Endodermal cell (in vitro differentiated cells): ENCODE measurements around the gene DOCK10. TPM values are rescaled to one million over a fixed set of nuclear protein-coding genes. Genes with fewer than 3 reads are reported as not detected.

Source experiments
- DNase-seq: peaks from one replicate; pipeline ENCODE4 v3.0.0-alpha.2; 2017
- H3K27ac ChIP-seq: 2 replicates; pipeline ENCODE4 v1.5.1; 2013; ENCODE audit warnings: mild to moderate bottlenecking, low read depth, low read length, moderate library complexity
- H3K27me3 ChIP-seq: 2 replicates; pipeline ENCODE4 v1.6.1; 2013; ENCODE audit warnings: mild to moderate bottlenecking, low read length, moderate library complexity; ENCODE audit not compliant: insufficient read depth, control insufficient read depth, poor library complexity, severe bottlenecking
- H3K36me3 ChIP-seq: 2 replicates; pipeline ENCODE4 v1.7.0; 2013; ENCODE audit warnings: mild to moderate bottlenecking, low read length, moderate library complexity; ENCODE audit not compliant: control insufficient read depth, insufficient read depth
- H3K4me1 ChIP-seq: one replicate; pipeline ENCODE4 v1.7.0; 2013; ENCODE audit warnings: low read length; ENCODE audit not compliant: control insufficient read depth, insufficient read depth
- H3K4me3 ChIP-seq: 2 replicates; pipeline ENCODE4 v1.5.1; 2013; ENCODE audit warnings: mild to moderate bottlenecking, low read length, moderate library complexity
- H3K9ac ChIP-seq: 2 replicates; pipeline ENCODE4 v1.6.1; 2013; ENCODE audit warnings: mild to moderate bottlenecking, low read length, moderate library complexity; ENCODE audit not compliant: poor library complexity, severe bottlenecking; ENCODE audit errors: extremely low read depth
- H3K9me3 ChIP-seq: 2 replicates; pipeline ENCODE4 v1.6.1; 2013; ENCODE audit warnings: mild to moderate bottlenecking, low read length, moderate library complexity; ENCODE audit not compliant: control insufficient read depth
- H3K27ac Mint-ChIP-seq: 2 replicates; pipeline ENCODE4 v1.8.0; 2020; ENCODE audit warnings: mixed read lengths
- H3K27me3 Mint-ChIP-seq: 2 replicates; pipeline ENCODE4 v1.8.0; 2021; ENCODE audit warnings: mild to moderate bottlenecking, mixed read lengths; ENCODE audit not compliant: insufficient read depth
- H3K36me3 Mint-ChIP-seq: 2 replicates; pipeline ENCODE4 v1.8.0; 2020; ENCODE audit warnings: low read depth, mixed read lengths
- H3K4me1 Mint-ChIP-seq: 2 replicates; pipeline ENCODE4 v1.8.0; 2020; ENCODE audit warnings: mixed read lengths
- H3K4me3 Mint-ChIP-seq: 2 replicates; pipeline ENCODE4 v1.8.0; 2020; ENCODE audit warnings: mild to moderate bottlenecking, moderate library complexity, mixed read lengths
- H3K9me3 Mint-ChIP-seq: 2 replicates; pipeline ENCODE4 v1.8.0; 2020; ENCODE audit warnings: mild to moderate bottlenecking, mixed read lengths
- CTCF ChIP-seq: fragments of 200-600 bp; sonication (generic); conservative IDR thresholded peaks from 2 replicates; pipeline ENCODE4 v1.5.0; 2021; ENCODE audit warnings: antibody characterized with exemption, mild to moderate bottlenecking
- WGBS, 2 experiments: methylation state at CpG; one replicate each; pipeline versions ENCODE4 v1.1.5 to v1.1.7; 2013; ENCODE audit warnings: missing lambda C conversion rate in 2 of 2, mixed read lengths in 1 of 2; ENCODE audit not compliant: insufficient coverage in 1 of 2, insufficient read length in 1 of 2; 5-methylcytosine and 5-hydroxymethylcytosine counted together
- total RNA-seq, 2 donors: library from RNA; stranded (reverse); fragmentation: NEBNext Ultra II Directional in 1 of 2; extraction: Animal tissue kit (Norgen Biotek cat#: 25700) in 1 of 2; gene quantifications; 2 replicates in 1 of 2; 3 replicates in 1 of 2; pipeline ENCODE4 v1.2.1, GENCODE V29; 2021

DOCK10 gene
- total RNA-seq, 2 donors from 2014 or later: 0.44 to 1.4 TPM

GRCh38 chr2:224793946-224794345 lies 248.3 kb downstream of the DOCK10 start:
- DNase-seq: no peak
- 88 to 97% methylated on average over 3 of the region's 3 CpGs for WGBS, 2 experiments
- no peaks in the 10 kb centered on the region for H3K27me3 Mint-ChIP-seq
- H3K4me1 ChIP-seq: no peaks in the 10 kb centered on the region
- H3K9me3 ChIP-seq: no peaks in the 10 kb centered on the region
- peaks cover under 1% of the 10 kb centered on the region for H3K9me3 Mint-ChIP-seq
- no peaks in the 10 kb centered on the region for H3K36me3 ChIP-seq
- no peaks in the 10 kb centered on the region for H3K27me3 ChIP-seq
- no peaks in the 10 kb centered on the region for H3K4me1 Mint-ChIP-seq
- H3K9ac ChIP-seq: no peak overlapping the region
- H3K4me3 Mint-ChIP-seq: no peak overlapping the region
- H3K4me3 ChIP-seq: no peak overlapping the region
- no peaks in the 10 kb centered on the region for H3K36me3 Mint-ChIP-seq
- H3K27ac ChIP-seq: no peak overlapping the region
- no peak for TF ChIP-seq CTCF
- H3K27ac Mint-ChIP-seq: no peak overlapping the region

GRCh38 chr2:224786848-224787247 lies 255.4 kb downstream of the DOCK10 start:
- H3K36me3 ChIP-seq: no peaks in the 10 kb centered on the region
- no peaks in the 10 kb centered on the region for H3K27me3 ChIP-seq
- WGBS, 2 experiments: 92 to 94% methylated on average over 6 to 7 of the region's 7 CpGs
- no peaks in the 10 kb centered on the region for H3K9me3 ChIP-seq
- H3K27ac ChIP-seq: no peak overlapping the region
- no peak overlapping the region for H3K4me3 ChIP-seq
- Mint-ChIP-seq H3K4me1 (no peaks in the 10 kb centered on the region), H3K4me3 (no peak overlapping the region), H3K27me3 (no peaks in the 10 kb centered on the region), H3K9me3 (no peaks in the 10 kb centered on the region), H3K27ac (no peak overlapping the region), H3K36me3 (no peaks in the 10 kb centered on the region)
- H3K4me1 ChIP-seq: no peaks in the 10 kb centered on the region
- TF ChIP-seq CTCF: no peak
- no peak overlapping the region for H3K9ac ChIP-seq
- DNase-seq: no peak

GRCh38 chr2:224781400-224781799 lies 260.9 kb downstream of the DOCK10 start:
- no peak overlapping the region for H3K4me3 ChIP-seq
- H3K27ac Mint-ChIP-seq: no peak overlapping the region

More at GRCh38 chr2:224781400-224781799, 260.9 kb downstream of the DOCK10 start:
- no peaks in the 10 kb centered on the region for H3K9me3 Mint-ChIP-seq
- H3K9ac ChIP-seq: no peak overlapping the region
- H3K27me3 ChIP-seq: no peaks in the 10 kb centered on the region
- no peak for TF ChIP-seq CTCF
- no peaks in the 10 kb centered on the region for H3K36me3 ChIP-seq
- no peaks in the 10 kb centered on the region for H3K36me3 Mint-ChIP-seq
- H3K4me1 Mint-ChIP-seq: no peaks in the 10 kb centered on the region
- DNase-seq: no peak
- no peaks in the 10 kb centered on the region for H3K9me3 ChIP-seq
- H3K4me1 ChIP-seq: no peaks in the 10 kb centered on the region
- H3K27me3 Mint-ChIP-seq: no peaks in the 10 kb centered on the region
- H3K4me3 Mint-ChIP-seq: no peak overlapping the region
- no peak overlapping the region for H3K27ac ChIP-seq
